AG04450 (cell line): ENCODE results near the gene OSBP2. TPM values are rescaled to one million over a fixed set of nuclear protein-coding genes. Genes with fewer than 3 reads are reported as not detected.

Source experiments
- CTCF ChIA-PET: fragments of 300-600, 350-600 bp; formaldehyde crosslinking; extraction: SDS; loops from one replicate; lab custom pipeline; 2022; ENCODE audit warnings: antibody characterized with exemption, inconsistent platforms; lab: Charles Lee
- POLR2A ChIA-PET: fragments of 350-600 bp; formaldehyde crosslinking; extraction: SDS; loops from one replicate; lab custom pipeline; 2021; ENCODE audit warnings: antibody characterized with exemption, inconsistent platforms; lab: Yijun Ruan, JAX
- DNase-seq: peaks from one replicate; pipeline ENCODE4 v3.0.0-alpha.2; 2011; ENCODE audit warnings: low read depth, low spot score
- H3K27ac ChIP-seq: one replicate; pipeline ENCODE4 v1.5.1; 2012; ENCODE audit warnings: low read depth, low read length, control low read depth
- H3K27me3 ChIP-seq: one replicate; pipeline ENCODE4 v1.6.0; 2012; ENCODE audit warnings: low read length; ENCODE audit not compliant: control insufficient read depth, insufficient read depth
- H3K4me3 ChIP-seq: 2 replicates; pipeline ENCODE4 v1.5.1; 2011; ENCODE audit warnings: mild to moderate bottlenecking, low read depth, low read length, control low read depth
- H3K9me3 ChIP-seq: 2 replicates; pipeline ENCODE4 v1.5.1; 2012; ENCODE audit warnings: low read length; ENCODE audit not compliant: control insufficient read depth, insufficient read depth
- polyA plus RNA-seq: library from polyadenylated mRNA; depleted of rRNA; stranded (reverse); fragments of >200 nt; gene quantifications from 2 replicates; pipeline ENCODE4 v1.2.3, GENCODE V29; 2011
- TF ChIP-seq, protein P1 (sequence below): IDR thresholded peaks from 2 replicates; pipeline ENCODE4 v1.5.1; 2011; ENCODE audit warnings: low read depth, low read length, control low read depth, inconsistent platforms

OSBP2 gene
- polyA plus RNA-seq, 1 experiment: 1.8 TPM

DNA sequence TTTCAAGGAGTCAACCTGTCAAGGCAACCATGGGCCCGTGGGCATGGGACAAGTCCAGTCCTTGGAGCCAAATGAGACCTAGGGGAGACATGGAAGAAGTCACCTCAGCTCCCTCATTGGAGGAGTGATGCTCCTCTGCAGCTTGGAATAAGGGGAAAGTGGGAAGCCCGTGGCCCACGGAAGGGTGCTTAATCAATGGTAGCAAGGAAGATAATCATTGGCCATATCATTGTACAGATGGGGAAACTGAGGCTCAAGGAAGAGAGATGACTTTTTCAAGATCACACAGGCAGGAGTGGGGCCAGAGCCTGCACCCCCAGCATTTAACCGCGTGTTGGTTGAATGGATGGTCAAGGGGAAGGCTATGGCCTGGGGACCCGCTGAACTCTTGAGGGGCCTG lies 133.0 kb downstream of the OSBP2 start:
- Histone ChIP-seq H3K4me3 (no peak overlapping the region), H3K27me3 (peaks cover 15% of the 10 kb centered on the region), H3K9me3 (no peaks in the 10 kb centered on the region; the same call in 1 of the 2 replicates), H3K27ac (no peak overlapping the region)
- no peak for DNase-seq
- TF ChIP-seq, protein P1, sequence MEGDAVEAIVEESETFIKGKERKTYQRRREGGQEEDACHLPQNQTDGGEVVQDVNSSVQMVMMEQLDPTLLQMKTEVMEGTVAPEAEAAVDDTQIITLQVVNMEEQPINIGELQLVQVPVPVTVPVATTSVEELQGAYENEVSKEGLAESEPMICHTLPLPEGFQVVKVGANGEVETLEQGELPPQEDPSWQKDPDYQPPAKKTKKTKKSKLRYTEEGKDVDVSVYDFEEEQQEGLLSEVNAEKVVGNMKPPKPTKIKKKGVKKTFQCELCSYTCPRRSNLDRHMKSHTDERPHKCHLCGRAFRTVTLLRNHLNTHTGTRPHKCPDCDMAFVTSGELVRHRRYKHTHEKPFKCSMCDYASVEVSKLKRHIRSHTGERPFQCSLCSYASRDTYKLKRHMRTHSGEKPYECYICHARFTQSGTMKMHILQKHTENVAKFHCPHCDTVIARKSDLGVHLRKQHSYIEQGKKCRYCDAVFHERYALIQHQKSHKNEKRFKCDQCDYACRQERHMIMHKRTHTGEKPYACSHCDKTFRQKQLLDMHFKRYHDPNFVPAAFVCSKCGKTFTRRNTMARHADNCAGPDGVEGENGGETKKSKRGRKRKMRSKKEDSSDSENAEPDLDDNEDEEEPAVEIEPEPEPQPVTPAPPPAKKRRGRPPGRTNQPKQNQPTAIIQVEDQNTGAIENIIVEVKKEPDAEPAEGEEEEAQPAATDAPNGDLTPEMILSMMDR: no peak
- ChIA-PET CTCF (no interaction called here), POLR2A (no interaction called here)

DNA sequence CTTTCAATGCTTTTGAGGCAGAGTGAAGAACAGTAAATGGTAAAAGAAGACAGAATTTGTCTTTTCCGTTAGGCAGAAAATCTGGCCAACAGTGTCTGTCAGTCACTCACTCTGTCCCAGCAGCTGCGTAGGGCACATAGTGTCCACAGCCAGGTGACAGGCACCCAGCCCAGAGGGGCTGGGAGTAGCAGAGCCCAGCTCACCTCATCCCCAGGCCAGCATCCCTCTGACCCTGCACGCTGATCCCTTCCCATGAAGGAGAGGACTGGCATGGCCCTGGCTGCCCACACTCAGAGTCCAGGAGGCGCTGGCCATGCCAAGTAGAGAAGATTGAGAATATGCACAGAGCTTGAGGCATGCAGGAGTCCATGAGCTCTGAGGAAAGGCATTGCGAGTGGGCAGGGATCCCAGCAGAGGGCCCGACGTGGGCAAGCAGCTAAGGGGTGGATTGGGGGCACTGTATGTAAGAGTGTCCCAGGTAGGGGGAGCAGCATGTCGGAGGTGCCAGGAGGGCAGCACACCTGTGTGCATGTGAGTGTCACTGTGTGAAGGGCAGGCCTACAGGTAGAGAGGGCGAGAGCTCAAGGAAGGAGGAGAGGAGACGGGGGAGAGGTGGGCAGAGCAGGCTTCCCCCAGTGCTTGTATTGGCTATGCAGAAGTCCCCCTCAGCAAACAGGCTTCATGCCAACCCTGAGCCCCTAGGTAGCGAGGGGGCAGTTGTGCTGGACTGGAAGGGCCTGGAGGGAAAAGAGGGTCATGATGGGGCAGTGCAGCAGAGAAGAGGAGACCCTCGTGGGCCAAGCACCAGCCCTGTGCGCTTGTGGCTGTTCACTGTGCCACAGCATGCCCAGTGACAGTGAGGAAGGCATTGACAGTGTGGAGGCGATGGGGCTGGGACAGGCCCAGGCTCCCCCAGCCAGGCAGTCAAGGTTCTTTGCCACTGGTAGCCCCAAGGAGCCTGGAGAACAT lies 133.8 kb downstream of the OSBP2 start:
- Histone ChIP-seq H3K27me3 (peaks cover 7% of the 10 kb centered on the region), H3K4me3 (no peak overlapping the region), H3K27ac (no peak overlapping the region), H3K9me3 (no peaks in the 10 kb centered on the region; the same call in 1 of the 2 replicates)
- no peak for DNase-seq
- CTCF ChIA-PET: no interaction called here
- TF ChIP-seq, protein P1: no peak
- POLR2A ChIA-PET: interaction anchor here (0.9 kb wide), 1 partner anchor 25 kb away, joined by 3 read pairs; no protein-coding TSS in a partner anchor

DNA sequence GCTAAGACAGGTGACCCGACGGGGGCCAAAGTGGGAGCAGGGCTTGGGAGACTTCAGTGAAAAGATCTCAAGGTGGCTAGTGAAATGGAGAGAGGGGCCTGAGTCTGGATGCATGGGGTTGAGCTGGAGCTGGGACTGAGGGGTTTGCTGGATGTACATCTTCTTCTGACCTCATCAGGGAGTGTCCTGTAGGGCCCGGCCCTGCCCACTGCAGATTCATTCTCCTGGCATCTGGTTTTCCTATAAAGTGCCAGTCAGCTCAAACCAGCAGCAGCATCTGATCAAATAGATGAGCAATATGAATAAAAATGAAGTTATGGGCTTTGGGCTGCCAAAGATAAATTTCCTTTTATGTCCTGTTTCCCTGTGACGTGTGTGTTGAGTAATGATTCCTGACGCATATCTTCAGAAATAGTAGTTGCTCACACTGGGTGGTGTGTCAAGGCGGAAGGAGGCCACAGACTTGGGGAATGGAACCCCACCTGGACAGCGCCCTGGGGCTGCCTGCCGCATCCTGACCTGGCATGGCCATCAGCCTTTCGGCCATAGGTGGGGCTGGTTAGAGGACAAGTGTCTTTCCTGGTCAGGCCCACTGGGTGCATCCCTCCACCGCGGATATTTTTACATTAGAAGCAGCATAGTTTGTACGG lies 135.4 kb downstream of the OSBP2 start:
- CTCF ChIA-PET: no interaction called here
- Histone ChIP-seq H3K27ac (peak overlapping the region; percentile 91), H3K9me3 (no peaks in the 10 kb centered on the region; the same call in 1 of the 2 replicates), H3K4me3 (no peak overlapping the region), H3K27me3 (peaks cover 2% of the 10 kb centered on the region)
- POLR2A ChIA-PET: interaction anchor here (0.9 kb wide), 1 partner anchor 27 kb away, joined by 3 read pairs; no protein-coding TSS in a partner anchor
- TF ChIP-seq, protein P1: no peak
- DNase-seq: peak; percentile 68

DNA sequence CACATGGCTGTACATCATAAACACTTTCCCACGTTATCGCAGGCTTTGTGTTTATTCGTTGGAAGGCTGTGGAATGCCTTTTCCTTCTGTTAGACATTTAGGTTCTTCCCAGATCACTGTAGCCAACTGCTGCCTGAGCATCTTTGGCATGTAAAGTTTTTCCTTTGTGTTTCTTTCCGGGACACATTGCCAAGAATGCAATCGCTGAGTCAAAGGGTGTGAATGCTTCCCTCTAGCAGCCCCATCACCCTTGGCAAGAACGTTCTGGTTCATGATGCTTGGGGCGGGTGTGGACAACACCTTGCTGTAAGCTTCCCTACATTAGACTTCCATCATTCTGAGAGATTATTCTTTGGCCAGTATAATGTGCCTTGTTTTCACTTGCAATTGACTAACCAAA lies 136.2 kb downstream of the OSBP2 start:
- CTCF ChIA-PET: interaction anchor here (1.1 kb wide), 1 partner anchor 67 kb away, joined by 4 read pairs; no protein-coding TSS in a partner anchor
- Histone ChIP-seq H3K9me3 (no peaks in the 10 kb centered on the region; the same call in 1 of the 2 replicates), H3K4me3 (no peak overlapping the region), H3K27ac (peak overlapping the region; percentile 91), H3K27me3 (no peaks in the 10 kb centered on the region)
- DNase-seq: peak; percentile 80
- POLR2A ChIA-PET: no interaction called here
- TF ChIP-seq, protein P1: no peak
